Hepatocyte (in vitro differentiated cells): ENCODE measurements around the gene KCNQ2.

Experiments
- CTCF ChIP-seq: fragments of 200-600 bp; sonication (generic); IDR thresholded peaks from 2 replicates; pipeline ENCODE4 v1.5.1; 2016; ENCODE audit warnings: antibody characterized with exemption, mild to moderate bottlenecking; ENCODE audit not compliant: poor library complexity
- EZH2 ChIP-seq: fragments of 200-600 bp; sonication (generic); IDR thresholded peaks from 2 replicates; pipeline ENCODE4 v1.6.1; 2016; ENCODE audit warnings: antibody characterized with exemption, mild to moderate bottlenecking, borderline replicate concordance
- EZH2phosphoT487 ChIP-seq: fragments of 200-600 bp; sonication (generic); IDR thresholded peaks from one replicate; pipeline ENCODE4 v1.6.1; 2018; ENCODE audit warnings: antibody characterized with exemption, mild to moderate bottlenecking, low read depth, moderate library complexity; ENCODE audit not compliant: unreplicated experiment, severe bottlenecking

GRCh38 chr20:63373996-63374395 is 98.5 kb downstream of the KCNQ2 start:
- TF ChIP-seq CTCF (no peak), EZH2phosphoT487 (no peak), EZH2 (no peak)
